ENCODE measurements around the gene CSNK1A1.
"Not testable (repeated sequence)": the region's sequence is repeated elsewhere in the genome, so short reads cannot be mapped to it uniquely, and the experiment has no call there.

Gene CSNK1A1

DNA sequence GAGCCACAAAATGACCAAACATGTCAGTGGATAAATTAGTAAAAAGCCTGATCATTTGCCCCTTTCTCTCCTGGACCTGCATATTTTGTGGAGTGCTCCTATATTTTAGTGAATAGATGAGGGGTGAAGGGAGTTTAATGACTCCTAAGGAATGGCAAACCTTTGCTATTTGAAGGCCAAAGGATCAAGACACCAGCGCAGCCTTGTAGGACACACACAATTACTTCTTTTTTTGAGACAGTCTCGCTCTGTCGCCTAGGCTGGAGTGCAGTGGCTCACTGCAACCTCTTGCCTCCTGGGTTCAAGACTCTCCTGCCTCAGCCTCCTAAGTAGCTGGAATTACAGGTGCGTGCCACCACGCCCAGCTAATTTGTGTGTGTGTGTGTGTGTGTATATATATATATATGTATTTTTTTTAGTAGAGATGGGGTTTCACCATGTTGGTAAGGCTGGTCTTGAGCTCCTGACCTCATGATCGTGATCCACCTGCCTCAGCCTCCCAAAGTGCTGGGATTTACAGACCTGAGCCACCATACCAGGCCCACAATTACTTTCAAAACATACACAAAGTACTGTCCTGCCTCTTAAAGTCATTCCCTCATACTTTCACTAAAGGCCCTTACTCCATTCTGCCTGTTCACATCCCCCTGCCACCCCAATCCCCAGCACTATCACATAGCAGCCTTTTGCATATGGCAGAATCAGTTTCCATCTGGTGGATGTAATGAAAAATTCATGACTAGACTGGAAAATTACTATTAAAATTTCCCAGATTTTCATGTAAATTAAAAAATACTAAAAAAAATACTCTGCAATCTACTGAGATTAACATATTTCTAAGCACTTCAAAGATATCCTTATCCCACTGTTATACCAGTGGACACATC lies 60.4 kb downstream of the CSNK1A1 start:
- DNase-seq (ENCODE audit: low read depth), result no peak

DNA sequence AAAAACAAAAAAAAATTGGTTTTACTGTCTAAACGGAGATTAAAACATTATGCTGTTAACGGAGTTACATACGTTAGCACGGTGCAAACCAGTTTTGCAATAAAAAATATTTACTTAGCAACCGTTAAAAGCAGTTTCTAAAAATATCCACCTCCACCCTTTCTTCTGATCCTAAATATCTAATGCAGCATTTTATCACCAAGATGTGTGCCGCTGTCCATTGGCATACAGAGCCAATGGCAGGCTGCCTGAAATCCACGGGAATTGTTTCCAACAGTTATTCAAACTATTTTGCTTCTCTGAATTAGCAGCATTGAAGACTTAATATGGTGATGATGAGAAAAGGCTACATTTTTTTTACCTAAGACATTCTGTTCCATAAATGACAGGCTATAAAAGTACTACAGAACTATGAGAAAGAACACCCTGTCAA lies 61.6 kb downstream of the CSNK1A1 start:
- no peak for DNase-seq (ENCODE audit: low read depth)

DNA sequence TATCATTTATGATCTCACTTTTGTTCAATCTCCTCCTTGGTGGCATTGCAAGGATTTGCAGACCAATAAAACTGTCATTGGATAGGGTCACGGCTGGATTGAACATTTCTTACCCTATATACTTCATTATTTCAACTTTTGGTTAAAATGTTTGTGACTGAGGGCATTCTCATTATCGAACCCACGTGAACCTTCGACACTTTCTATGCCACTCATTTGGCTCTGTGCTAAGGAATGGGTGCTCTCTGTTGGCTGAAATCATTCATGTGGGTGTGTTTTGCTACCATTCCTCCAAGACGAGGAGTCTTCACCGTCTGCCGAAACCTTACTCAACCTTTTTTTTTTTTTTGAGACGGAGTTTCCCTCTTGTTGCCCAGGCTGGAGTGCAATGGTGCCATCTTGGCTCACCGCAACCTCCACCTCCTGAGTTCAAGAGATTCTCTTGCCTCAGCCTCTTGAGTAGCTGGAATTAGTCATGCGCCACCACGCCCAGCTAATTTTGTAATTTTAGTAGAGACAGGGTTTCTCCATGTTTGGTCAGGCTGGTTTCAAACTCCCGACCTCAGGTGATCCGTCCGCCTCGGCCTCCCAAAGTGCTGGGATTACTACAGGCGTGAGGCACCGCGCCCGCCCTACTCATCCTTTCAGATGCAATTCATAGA lies 62.5 kb downstream of the CSNK1A1 start:
- no peak for DNase-seq (ENCODE audit: low read depth)

DNA sequence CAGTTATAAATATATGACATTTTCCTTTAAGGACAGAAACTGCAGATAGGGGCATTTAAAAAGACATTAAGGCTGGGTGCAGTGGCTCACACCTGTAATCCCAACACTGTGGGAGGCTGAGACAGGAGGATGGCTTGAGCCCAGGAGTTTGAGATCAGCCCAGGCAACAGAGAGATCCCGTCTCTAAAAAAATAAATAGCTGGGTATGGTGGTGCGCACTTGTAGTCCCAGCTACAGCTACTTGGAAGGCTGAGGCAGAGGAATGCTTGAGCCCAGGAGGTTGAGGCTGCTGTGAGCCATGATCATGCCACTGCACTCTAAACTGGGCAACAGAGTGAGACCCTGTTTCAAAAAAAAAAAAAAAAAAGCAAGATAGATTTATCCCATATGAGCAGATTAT lies 63.6 kb downstream of the CSNK1A1 start:
- no peak for DNase-seq (ENCODE audit: low read depth)

DNA sequence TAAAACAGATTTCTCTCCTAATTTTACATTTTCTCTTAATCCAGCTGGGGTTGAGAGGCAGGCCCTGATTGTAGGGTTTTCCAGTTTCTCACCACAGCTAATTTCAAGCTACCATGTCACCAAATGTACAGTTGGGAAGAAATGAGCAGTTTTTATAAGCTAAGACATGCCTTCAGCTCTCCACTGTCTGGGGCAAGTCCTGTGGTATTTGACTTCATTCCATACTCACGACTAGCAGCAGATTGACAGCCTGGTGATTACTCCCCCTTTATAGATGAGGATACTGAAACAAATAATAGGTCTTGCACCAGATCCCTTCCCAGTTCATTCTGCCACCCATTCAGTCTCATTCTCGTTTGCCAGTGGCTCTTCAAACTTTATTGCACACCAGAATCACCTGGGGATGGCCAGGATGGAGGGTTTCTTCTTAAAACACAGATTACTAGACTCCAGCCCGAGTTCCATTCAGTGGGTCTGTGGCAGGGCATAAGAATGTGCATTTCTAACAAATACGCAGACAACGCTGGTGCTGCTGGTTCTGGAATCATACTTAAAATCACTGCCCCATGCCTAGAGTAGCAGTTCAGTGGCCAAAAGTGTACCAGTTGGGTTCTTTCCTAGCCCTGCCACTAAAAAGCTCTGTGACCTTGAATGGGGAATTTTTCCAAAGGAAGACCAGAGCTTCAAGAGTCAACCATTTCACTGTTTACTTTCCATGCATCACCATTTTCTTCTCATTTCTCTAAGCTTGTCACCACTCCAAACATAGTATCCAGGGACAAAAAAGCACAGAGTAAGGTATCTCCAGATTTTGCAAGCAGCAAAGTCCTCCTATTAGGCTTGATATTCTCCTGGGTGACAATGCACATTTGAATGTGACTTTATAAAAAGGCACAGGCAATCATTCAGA lies 64.3 kb downstream of the CSNK1A1 start:
- DNase-seq (ENCODE audit: low read depth), result no peak

DNA sequence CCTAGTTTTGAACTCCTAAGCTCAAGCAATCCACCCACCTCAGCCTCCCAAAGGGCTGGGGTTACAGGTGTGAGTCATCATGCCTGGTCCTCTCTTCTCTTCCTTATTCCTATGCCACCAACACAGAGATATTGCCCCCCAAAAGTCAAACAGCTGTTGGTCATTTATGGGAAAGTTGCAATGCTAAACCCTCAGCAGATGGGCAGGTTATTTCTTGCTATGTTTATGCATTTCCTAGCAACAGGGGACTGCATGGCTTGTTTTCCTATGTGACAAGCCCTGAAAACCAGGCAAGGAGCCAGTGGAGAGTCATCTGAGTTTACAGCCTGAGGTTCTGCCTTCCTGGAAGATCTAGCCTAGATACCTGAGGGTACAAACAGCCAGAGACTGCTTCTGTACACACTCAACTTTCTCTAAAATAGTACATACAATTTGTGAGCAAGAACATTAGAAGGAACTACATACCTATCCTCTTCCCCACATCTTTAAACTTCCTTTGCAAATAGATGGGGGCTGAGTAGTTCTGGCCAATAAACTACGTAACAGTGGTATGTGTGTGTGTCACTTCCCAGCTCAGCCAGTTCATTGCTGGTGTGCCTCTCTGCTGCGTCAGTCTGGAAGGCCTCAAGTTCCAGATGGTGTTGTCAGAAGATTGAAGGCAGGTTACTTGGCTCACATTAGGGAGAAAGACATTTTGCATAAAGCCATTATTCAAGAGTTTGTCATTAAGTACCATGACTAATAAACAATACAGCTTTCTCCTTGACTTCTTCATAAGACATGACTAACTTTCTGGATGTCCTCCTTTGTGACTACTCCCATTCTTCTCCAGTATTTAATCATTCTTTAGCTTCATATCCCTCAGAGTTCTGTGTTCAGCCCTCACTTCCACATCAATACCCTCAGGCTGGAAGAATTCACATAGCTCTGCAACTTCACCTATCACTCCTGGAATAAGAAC lies 65.3 kb downstream of the CSNK1A1 start:
- no peak for DNase-seq (ENCODE audit: low read depth)

DNA sequence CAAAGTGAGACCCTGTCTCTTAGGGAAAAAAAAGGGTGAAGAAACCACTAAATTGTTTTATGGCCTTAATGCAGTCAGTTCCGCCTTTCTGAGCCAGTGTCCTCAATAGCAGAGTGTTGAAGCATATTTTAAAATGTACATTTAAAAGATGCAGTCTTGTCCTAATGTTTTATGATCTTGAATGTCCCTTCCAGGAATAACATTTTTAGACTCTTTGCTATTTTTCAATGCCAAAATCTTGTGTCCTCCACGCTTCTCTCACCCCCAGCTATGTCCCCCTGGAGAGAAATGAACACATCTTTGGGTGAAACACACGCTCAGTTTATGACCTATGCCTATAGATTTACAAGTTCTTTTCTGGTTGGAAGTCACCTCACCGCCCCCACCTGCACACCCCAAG lies 69.8 kb downstream of the CSNK1A1 start:
- DNase-seq (ENCODE audit: low read depth), result no peak

DNA sequence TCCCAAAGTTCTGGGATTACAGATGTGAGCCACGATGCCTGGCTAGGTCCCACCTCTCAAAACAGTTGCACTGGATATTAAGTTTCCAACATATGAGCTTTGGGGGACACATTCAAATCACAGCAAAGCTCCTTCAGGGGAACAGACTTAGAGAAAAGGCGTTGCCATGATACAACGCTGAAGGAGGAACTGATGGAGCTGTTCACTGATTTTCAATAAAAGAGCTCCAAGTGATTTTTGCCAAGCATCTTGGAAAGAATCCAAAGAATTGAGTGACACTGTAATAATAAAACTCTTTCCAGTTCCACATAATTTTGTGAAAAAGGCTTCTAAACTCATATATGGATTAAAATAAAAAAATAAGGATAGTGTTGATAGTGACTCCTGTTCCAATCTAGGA lies 72.5 kb downstream of the CSNK1A1 start:
- DNase-seq (ENCODE audit: low read depth), result no peak

DNA sequence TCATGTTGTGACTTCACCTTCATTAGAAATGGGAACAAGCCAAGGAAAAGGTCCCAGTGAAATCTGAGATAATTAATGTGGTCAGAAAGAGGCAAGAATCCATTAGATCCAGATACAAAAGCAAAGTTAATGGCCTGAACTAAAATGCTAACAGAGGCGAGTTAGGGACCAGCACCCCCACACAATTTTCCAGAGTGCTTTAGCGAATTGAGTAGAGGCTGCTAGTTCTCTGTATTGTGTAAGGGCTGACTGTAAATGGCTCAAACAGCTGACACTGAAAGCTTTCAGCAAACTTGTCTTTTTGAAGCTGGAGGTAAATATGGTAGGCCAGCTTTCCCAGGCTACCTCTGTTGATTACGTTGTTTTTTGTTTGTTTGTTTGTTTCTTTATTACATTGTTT lies 75.5 kb downstream of the CSNK1A1 start:
- DNase-seq (ENCODE audit: low read depth), result no peak

DNA sequence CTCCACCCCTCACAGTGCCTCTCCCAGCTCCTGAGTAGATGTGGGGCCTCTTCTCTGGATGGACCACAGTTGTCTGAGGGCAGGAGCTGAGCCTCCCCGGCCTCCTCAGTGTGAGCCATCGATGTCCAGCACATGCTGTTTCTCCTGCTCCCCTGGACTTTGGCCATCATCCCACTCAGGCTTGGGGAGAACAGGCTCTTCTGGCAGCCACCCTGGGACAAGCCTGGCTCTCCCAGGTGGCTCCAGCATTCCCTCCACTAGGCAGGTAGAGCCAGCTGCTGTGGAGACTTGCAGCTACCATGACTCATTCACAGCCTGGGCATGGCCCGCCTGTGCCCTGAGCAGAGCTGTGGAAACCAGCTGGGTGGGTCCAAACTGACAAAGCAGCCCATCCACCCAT lies 77.0 kb downstream of the CSNK1A1 start:
- no peak for DNase-seq (ENCODE audit: low read depth)

DNA sequence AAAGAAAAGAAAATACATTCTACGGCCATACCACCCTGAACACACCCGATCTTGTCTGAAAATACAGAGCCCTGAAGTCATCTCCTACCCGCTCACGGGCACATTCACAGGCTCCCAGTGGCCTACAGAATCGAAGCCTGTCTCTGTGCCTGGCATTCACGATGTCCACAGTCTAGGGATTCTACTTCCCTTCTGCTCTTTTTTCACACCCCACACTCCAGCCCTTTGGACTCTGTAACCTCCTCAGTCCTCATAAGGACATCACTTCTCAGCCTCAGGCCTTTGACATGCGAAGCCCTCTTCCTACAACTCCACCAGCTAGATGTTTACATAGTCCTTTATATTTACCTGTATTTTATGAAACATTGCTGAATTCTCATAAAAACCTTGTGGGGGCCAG lies 77.8 kb downstream of the CSNK1A1 start:
- DNase-seq (ENCODE audit: low read depth), result no peak

DNA sequence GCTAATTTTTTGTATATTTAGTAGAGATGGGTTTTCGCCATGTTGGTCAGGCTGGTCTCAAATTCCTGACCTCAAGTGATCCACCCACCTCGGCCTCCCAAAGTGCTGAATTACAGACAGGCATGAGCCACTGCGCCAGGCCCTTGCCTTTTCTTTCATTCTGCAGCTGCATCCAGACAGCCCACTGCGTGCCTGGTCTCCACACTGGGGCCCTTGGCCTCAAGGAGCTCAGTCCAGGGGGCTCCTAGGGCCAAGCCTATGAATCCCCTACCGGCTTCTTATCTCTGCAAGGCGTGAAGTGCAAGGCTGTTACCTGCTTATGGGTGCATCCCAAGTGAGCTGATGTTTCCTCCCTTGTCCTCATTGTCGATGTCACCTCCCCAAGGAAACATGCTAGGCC lies 78.8 kb downstream of the CSNK1A1 start:
- DNase-seq (ENCODE audit: low read depth), result no peak

DNA sequence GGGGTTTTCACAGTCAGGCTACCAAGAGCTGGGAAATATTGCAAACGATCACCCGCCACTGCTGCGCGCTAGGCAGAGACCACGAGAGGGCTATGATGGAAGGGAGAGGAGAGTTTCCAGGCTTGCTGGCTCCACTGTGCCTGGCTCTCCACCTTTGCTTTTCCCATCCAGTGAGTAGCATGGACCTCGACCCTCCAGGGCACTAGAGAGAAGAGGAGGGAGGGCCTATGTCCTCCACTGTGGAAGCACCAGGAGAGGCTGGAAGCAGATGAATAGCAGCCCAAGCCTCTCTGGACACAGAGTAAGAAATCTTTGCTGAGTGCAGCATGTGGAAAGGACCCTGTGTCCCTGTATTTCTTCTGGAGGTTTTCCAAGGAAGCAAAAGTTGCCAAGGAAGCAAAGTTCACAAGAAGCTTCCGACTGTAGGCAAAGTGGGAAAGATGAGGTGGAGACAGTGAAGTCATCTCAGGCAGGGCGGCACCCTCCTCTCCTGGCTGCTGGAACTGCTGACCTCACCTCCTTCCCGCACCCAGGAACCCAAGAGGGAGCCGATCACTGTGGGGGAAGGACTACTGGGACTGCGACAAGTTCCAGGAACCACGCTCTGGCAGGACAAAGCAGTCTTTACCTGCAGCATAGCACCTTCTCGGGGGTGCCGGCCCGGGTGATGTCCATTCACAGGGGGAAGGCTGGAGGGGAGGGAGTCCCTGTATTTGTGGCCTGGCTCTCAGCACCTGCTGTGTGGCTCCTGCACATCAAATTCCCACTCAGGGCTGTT lies 79.6 kb downstream of the CSNK1A1 start:
- DNase-seq (ENCODE audit: low read depth), result no peak

DNA sequence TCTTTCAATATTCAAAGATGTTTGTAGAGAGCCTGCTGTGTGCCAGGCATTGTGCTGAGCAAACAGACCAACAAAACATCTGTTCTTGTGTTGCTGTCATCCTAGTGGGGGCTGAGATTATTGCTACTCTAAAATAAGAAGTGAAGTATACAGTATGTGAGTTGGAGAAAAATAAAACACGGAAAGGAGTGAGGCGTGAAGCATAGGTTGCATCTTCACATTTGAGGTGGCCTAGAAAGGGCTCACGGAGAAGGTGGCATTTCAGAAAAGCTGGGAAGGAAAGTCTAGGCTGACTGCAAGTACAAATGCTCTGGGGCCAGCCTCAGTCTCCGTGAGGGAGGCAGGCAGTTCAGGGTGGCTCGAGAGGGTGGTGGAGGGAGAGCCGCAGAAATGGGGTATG lies 80.3 kb downstream of the CSNK1A1 start:
- no peak for DNase-seq (ENCODE audit: low read depth)

DNA sequence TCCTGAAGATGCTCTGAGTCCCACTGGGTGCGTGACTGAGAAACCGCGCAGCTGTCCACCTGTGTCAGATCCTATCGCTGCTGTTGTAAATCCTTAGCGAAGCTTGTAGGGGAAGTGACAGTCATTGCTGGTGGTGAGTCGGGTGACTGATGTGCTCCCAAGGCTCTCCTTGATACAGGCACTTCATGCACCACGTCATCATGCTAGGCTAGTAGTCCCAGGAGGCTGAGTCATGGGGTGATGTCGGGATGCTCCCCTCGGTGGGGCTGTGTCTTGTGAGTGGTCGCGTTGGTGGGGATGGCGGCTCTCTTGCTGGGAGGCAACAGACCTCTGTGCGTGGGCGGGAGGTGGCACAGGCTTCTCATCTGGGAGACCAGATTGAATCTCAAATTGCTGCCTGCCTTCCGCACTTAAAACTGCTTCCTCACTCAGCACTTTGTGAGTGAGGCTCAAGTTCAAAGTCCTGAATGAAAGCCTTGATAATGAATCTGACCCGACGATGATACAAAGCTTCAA lies 84.7 kb downstream of the CSNK1A1 start:
- DNase-seq (ENCODE audit: low read depth), result no peak

DNA sequence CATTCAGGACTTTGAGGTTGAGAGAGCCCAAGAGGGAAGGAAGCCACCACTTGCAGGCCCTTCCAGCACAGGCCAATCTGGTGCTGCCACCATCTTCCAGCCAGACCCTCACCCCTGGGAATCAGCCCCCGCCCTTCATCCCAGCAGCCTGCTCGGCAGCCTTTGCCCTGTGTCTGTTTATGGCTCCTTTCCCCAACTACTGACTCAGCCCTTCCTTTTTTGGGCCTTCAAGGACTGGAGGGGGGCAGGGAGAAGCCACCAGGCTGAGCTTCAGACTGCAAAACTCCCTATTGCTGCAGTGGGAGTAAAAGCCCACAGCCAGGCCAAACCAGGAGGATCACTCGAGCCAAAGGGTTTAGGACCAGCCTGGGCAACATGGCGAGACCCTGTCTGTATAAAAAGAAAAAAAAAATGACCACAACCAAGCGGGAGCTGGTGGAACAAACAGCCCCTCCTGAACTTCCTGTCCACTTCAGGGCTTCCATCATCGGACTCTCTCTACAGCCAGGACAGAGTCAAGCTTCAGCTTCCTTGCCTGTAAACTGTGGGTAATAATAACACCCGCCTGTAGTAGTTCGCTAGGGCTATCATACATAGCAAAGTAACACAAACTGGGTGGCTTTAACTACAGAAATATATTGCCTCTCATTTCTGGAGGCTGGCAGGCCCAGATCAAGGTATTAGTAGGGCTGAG lies 86.3 kb downstream of the CSNK1A1 start:
- no peak for DNase-seq (ENCODE audit: low read depth)

DNA sequence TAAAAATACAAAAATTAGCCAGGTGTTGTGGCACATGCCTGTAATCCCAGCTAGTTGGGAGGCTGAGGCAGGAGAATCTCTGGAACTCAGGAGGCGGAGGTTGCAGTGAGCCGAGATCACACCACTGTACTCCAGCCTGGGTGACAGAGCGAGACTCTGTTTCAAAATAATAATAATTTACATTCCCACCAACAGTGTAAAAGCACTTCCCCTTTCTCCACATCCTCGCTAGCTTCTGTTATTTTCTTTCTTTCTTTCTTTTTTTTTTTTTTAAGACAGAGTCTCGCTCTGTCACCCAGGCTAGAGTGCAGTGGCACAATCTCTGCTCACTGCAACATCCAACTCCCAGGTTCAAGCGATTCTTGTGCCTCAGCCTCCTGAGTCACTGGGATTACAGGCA lies 89.3 kb downstream of the CSNK1A1 start:
- DNase-seq (ENCODE audit: low read depth), result not testable (repeated sequence)

DNA sequence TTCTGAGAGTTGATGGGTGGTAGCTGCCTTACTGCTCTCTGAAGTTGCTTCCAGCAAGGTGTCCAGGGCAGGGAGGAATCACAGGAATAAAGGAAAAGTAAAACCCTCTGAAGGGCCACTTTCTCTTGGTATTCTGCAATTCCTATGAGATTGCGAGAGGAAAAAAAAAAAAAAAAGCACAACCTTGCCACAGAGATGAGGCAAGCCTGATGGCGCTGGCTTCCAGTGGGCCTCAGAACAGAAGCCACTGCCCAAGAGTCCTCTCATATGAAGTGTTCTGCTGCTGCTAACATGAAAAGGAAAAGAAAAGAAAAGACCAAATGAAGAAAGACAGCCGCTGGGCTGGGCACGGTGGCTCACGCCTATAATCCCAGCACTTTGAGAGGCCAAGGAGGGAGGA lies 91.3 kb downstream of the CSNK1A1 start:
- no peak for DNase-seq (ENCODE audit: low read depth)

DNA sequence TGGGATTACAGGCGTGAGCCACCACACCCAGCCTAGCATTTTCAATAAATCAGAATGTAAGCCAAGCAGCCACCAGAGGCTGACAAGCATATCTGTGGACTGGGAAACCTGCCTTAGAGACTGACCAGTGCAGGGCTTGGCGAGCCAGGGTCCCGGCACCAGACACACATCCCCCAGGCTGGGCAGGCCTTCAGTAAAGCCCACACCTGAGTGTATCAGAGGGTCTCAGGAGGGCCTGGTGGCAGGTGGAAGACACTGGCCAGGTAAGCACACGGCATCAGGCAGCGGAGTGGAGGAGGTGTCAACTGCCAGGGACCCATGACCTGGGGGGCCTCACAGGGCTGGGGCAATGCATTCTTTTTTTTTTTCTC lies 93.9 kb downstream of the CSNK1A1 start:
- DNase-seq (ENCODE audit: low read depth), result no peak
